RWPE2 (cell line): ENCODE measurements around the gene CTAG1B.
"Not testable (repeated sequence)": the region's sequence is repeated elsewhere in the genome, so short reads cannot be mapped to it uniquely, and the experiment has no call there.

ENCODE experiments used
- ATAC-seq: fragments of 200-7000 bp; cut with Tn5 transposase; 3 replicates; pipeline ENCODE4 v1.9.1; 2021; ENCODE audit warnings: low read depth
- DNase-seq: peaks from one replicate; pipeline ENCODE4 v3.0.0-alpha.2; 2020; ENCODE audit warnings: low spot score
- H3K27ac ChIP-seq: fragments of 450-650 bp; 2 replicates; pipeline ENCODE4 v1.5.1; 2017; ENCODE audit warnings: mild to moderate bottlenecking; ENCODE audit not compliant: poor library complexity, severe bottlenecking
- H3K27me3 ChIP-seq: fragments of 250-450 bp; sonication (Bioruptor Pico); 2 replicates; pipeline ENCODE4 v1.5.1; 2021; ENCODE audit warnings: mild to moderate bottlenecking, moderate library complexity; ENCODE audit not compliant: insufficient read depth, poor library complexity, severe bottlenecking
- H3K36me3 ChIP-seq: fragments of 250-450 bp; sonication (Bioruptor Pico); 2 replicates; pipeline ENCODE4 v1.5.1; 2020; ENCODE audit warnings: low read depth, mild to moderate bottlenecking, moderate library complexity
- H3K4me1 ChIP-seq: fragments of 250-450 bp; sonication (Bioruptor Pico); 2 replicates; pipeline ENCODE4 v1.5.1; 2021; ENCODE audit warnings: mild to moderate bottlenecking, moderate library complexity; ENCODE audit not compliant: insufficient read depth, poor library complexity, severe bottlenecking
- H3K4me3 ChIP-seq: fragments of 250-450 bp; sonication (Bioruptor Pico); 2 replicates; pipeline ENCODE4 v1.5.1; 2021; ENCODE audit warnings: mild to moderate bottlenecking, moderate library complexity; ENCODE audit not compliant: severe bottlenecking
- H3K9me3 ChIP-seq: fragments of 250-450 bp; sonication (Bioruptor Pico); 2 replicates; pipeline ENCODE4 v1.5.1; 2021; ENCODE audit warnings: mild to moderate bottlenecking, moderate library complexity; ENCODE audit not compliant: severe bottlenecking
- CTCF ChIP-seq: fragments of 450-650 bp; IDR thresholded peaks from one replicate; pipeline ENCODE4 v1.5.1; 2017; ENCODE audit warnings: mild to moderate bottlenecking, moderate library complexity; ENCODE audit not compliant: poor library complexity, severe bottlenecking

CTAG1B gene

GRCh38 chrX:154613586-154613985 lies 5.5 kb downstream of the CTAG1B start:
- DNase-seq, ATAC-seq, H3K27me3 ChIP-seq, H3K4me1 ChIP-seq, H3K36me3 ChIP-seq, H3K4me3 ChIP-seq, H3K9me3 ChIP-seq, H3K27ac ChIP-seq: not testable (repeated sequence)

GRCh38 chrX:154611146-154611545 lies 7.9 kb downstream of the CTAG1B start:
- not testable (repeated sequence) for H3K36me3 ChIP-seq, H3K27me3 ChIP-seq, DNase-seq, H3K4me3 ChIP-seq, H3K27ac ChIP-seq, H3K4me1 ChIP-seq, H3K9me3 ChIP-seq, ATAC-seq

- H3K27ac ChIP-seq, H3K4me3 ChIP-seq, H3K9me3 ChIP-seq, H3K27me3 ChIP-seq, H3K36me3 ChIP-seq, ATAC-seq, DNase-seq, H3K4me1 ChIP-seq: not testable (repeated sequence)
These were observed 10.3 kb downstream of the CTAG1B start for GRCh38 chrX:154608823-154609222.

GRCh38 chrX:154607976-154608375 lies 11.1 kb downstream of the CTAG1B start:
- H3K27ac ChIP-seq, H3K36me3 ChIP-seq, H3K4me3 ChIP-seq, H3K9me3 ChIP-seq, H3K27me3 ChIP-seq, ATAC-seq, DNase-seq: not testable (repeated sequence)
- H3K4me1 ChIP-seq: peaks cover 14% of the 10 kb centered on the region

- Histone ChIP-seq H3K27me3 (no peaks in the 10 kb centered on the region), H3K36me3 (no peaks in the 10 kb centered on the region), H3K27ac (no peak overlapping the region), H3K4me3 (no peak overlapping the region), H3K9me3 (no peaks in the 10 kb centered on the region), H3K4me1 (peaks cover 14% of the 10 kb centered on the region)
- no peak for ATAC-seq
- TF ChIP-seq CTCF: no peak
- no peak for DNase-seq
These were observed 11.7 kb downstream of the CTAG1B start for GRCh38 chrX:154607370-154607769.

GRCh38 chrX:154605566-154605965 lies 13.5 kb downstream of the CTAG1B start:
- no peak overlapping the region for H3K4me3 ChIP-seq
- no peak for ATAC-seq

More at GRCh38 chrX:154605566-154605965, 13.5 kb downstream of the CTAG1B start:
- no peaks in the 10 kb centered on the region for H3K9me3 ChIP-seq
- no peak overlapping the region for H3K27ac ChIP-seq
- TF ChIP-seq CTCF: no peak
- no peaks in the 10 kb centered on the region for H3K36me3 ChIP-seq
- no peak for DNase-seq
- H3K27me3 ChIP-seq: no peaks in the 10 kb centered on the region
- peaks cover 26% of the 10 kb centered on the region for H3K4me1 ChIP-seq
